Gastrocnemius medialis (tissue), 4 donors: ENCODE measurements around the gene NANOGP8.

Experiments used
- POLR2A ChIP-seq, 2 donors: fragments of 450-650 bp; IDR thresholded peaks; one replicate each; pipeline ENCODE4 v1.6.1; 2017; ENCODE audit warnings: antibody characterized with exemption in 2 of 2, mild to moderate bottlenecking in 2 of 2, moderate library complexity in 2 of 2
- TF ChIP-seq, protein P1 (sequence below), 5 experiments: fragments of 450-650 bp in 3 of 5; fragments of 200-600 bp in 2 of 5; sonication (generic) in 2 of 5; IDR thresholded peaks in 4 of 5; conservative IDR thresholded peaks in 1 of 5; 1 replicate in 4 of 5; 2 replicates in 1 of 5; pipeline ENCODE4 v1.5.1; 2016 to 2019; ENCODE audit warnings: antibody characterized with exemption in 5 of 5, mild to moderate bottlenecking in 3 of 5, moderate library complexity in 3 of 5

DNA sequence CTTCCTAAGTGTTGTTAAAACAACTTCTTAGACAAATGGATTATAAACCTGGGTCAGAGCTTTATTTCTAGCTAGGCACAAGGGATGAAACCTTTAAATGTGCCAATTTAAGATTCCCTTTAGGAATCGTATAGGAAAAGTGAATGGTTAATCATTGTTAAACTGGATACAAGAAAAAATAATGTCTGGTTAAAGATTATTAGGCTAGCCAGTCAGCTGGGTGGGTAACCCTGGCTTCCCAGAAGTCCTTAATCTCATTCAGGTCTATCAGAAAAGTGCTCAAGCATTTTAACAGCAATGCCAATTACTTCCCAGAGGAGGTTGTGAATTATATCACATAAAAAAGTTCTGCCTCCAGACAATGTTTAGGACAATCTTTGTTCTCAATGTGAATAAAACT is 37.6 kb downstream of the NANOGP8 start:
- TF ChIP-seq, protein P1, sequence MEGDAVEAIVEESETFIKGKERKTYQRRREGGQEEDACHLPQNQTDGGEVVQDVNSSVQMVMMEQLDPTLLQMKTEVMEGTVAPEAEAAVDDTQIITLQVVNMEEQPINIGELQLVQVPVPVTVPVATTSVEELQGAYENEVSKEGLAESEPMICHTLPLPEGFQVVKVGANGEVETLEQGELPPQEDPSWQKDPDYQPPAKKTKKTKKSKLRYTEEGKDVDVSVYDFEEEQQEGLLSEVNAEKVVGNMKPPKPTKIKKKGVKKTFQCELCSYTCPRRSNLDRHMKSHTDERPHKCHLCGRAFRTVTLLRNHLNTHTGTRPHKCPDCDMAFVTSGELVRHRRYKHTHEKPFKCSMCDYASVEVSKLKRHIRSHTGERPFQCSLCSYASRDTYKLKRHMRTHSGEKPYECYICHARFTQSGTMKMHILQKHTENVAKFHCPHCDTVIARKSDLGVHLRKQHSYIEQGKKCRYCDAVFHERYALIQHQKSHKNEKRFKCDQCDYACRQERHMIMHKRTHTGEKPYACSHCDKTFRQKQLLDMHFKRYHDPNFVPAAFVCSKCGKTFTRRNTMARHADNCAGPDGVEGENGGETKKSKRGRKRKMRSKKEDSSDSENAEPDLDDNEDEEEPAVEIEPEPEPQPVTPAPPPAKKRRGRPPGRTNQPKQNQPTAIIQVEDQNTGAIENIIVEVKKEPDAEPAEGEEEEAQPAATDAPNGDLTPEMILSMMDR (IDR thresholded peaks at IDR 0.05 in 4 of 5, conservative IDR thresholded peaks at IDR 0.05 in 1 of 5): no peak
- TF ChIP-seq POLR2A (IDR thresholded peaks at IDR 0.05): no peak
